CD4-positive, alpha-beta T cell treated with Interferon gamma for 1 hour (primary cell): ENCODE data around the gene DPYSL5.
"Not testable (repeated sequence)": the region's sequence is repeated elsewhere in the genome, so short reads cannot be mapped to it uniquely, and the experiment has no call there.

Experiments
- DNase-seq: peaks from one replicate; pipeline ENCODE4 v3.0.0-alpha.2; 2020

DPYSL5 gene, protein sequence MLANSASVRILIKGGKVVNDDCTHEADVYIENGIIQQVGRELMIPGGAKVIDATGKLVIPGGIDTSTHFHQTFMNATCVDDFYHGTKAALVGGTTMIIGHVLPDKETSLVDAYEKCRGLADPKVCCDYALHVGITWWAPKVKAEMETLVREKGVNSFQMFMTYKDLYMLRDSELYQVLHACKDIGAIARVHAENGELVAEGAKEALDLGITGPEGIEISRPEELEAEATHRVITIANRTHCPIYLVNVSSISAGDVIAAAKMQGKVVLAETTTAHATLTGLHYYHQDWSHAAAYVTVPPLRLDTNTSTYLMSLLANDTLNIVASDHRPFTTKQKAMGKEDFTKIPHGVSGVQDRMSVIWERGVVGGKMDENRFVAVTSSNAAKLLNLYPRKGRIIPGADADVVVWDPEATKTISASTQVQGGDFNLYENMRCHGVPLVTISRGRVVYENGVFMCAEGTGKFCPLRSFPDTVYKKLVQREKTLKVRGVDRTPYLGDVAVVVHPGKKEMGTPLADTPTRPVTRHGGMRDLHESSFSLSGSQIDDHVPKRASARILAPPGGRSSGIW

DNA sequence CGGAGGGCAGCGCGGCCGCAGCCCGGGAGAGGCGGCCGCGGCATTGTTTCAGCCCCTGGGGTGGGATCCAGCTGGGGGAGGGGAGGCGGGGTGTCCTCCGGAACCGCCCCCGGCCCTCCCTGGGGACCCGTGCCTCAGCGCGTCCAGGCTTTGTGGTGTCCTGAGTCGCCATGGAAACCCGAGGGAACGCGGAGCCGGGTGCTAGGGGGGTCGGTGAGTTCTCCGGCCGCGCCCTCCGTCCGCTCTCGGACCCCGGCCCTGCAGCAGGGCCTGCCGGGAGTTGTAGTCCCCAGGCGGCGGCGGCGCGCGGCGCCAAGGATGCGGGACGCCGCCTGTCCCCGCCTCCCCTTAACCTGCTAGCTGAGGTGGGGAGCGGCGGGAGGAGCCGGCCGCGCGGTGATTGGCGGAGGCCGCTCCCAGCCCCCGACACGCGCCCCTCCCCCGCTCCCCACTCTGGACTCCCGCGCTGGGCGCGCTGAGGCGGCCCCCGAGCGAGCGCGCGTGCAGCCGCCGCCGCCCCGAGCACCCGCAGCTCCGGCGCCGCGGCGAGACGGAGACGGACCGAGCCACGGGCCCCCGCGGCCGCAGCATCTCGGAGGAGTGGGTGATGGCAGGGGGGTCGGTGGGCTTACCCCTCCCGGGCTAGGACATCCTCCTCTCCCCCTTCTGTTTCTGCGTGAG lies at the start of gene DPYSL5:
Gene DPYSL5, plus strand, starts transcription at position 478 of the 681 bp plus-strand sequence. CDS start 50,368 bp downstream, outside the sequence.
- no peak for DNase-seq

DNA sequence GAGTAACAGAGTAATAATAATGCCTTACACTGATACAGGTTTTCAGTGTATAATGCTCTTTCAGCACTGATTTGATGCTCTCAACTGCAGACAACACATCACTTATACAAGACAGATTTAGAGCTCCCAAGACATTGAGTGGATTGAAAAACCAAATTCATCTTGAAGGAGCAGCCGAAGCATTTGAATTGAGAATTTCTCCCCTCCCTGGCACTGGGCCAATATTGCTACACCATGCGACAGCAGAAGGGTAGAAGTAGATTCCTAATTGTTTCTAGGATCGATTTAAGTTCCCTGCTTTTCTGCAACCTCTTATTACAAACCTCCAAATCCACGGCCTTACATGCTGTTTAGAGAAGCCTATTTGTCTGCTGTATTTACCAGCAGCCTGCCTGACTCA lies 46.6 kb upstream of the DPYSL5 start:
- no peak for DNase-seq

DNA sequence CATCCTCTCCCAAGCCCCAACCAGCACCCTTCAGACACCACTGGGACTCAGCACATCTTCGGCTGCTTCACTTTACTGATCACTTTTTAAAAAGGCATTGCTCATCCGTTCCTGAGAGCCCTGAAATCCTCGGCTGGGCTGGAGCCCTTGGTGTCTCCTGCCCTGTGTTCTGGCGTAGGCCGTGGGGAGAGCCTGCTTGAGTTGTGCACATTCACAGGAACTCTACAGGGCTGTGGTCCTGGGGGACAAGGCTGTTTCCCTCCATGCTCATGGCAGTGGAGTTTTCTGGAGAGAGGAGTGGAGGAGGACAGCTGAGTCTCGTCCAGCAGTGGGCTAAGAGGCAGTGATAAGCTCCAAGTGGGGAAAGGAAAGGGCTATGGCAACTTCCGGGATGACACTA lies 46.1 kb upstream of the DPYSL5 start:
- DNase-seq: no peak

DNA sequence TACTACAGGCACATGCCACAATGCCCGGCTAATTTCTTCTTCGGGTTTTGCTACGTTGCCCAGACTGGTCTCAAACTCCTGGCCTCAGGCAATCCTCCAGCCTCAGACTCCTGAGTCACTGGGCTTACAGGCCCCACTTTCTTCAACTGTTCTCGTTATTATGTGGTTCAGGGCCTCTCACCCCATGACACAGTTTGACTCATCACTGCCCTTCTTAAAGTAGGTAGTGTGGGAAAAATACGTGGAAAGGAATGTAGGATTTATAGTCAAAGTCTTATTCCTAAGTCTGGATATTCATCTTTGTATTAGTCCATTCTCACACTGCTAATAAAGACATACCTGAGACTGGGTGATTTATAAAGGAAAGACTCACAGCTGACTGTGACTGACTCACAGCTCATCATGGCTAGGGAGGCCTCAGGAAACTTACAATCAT lies 42.7 kb upstream of the DPYSL5 start:
- no peak for DNase-seq

DNA sequence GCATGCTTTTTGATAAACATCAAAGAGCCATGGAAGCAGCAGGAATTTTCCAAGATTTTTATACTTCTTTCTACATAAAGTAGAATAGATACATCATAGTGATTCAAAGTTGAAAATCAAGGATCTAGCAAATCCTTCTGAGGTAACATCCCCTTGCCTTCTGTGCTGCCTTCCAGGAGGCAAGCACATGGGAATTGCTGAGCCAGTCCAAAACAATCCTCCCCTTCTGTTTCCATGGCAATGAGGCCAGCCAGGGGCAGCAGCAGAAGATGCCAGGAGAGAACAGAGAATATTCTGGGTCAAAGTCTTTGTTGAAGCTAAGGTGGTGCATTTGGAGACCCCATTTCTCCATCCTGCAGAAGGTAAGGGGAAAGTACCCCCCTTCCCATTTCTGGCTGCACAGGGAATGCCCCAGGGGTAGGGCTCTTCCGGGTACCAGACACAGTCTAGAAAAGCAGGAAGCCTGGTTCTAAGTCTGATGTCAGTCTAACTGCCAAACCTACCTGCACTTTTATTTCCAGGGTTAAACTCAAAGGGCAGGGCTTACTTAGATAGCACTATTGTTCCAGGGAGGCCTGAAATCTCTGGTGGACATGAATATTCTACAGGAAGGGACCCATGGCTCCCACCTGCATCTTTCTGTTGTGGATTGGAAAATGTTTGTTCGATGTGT lies 40.0 kb upstream of the DPYSL5 start:
- no peak for DNase-seq

DNA sequence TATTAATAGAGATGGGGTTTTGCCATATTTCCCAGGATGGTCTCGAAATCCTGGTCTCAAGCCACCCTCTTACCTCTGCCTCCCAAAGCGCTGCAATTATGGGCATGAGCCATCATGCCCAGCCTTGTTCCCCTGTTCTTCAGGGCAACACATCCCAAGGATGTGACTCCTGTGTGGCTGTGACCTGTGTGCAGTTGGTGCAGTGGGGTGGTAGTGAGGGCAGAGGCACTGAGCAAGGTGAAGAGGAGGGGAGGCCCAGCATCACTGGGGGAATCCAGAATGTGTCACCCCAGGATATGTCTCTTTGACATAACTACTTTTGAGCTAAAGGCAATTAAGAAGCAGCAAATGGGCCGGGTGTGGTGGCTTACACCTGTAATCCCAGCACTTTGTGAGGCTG lies 38.7 kb upstream of the DPYSL5 start:
- no peak for DNase-seq

DNA sequence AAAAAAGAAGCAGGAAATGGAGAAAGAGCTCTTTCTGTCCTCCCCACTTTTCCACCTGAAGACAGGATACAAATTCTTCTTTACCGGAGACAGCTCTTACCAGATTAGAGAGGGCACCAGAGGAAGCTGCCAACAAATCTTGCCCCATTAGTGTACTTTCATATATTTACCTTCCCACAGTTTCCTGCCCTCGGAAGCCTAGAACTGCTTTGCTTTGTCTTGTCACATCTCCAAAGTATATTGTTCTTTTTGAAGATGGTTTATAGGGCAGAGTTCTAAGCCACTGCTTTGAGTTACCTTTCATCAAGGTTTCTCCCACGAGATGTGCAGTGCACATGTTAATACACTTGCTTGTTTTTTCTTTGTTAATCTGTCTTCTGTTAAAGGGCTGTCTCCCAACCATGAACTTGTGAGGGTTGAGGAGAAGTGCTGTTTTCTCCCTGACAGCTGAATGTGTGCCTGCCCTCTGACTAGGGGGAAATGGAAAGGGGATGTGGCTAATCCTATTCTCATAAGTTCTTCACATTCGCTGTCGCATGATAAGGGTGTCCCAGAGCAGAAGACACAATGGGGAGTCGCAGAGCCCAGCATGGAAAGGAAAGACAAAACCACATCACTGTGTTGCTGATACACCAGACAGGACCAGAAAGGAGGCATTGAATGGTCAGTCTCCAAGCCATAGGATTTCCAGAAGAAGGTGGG lies 37.9 kb upstream of the DPYSL5 start:
- no peak for DNase-seq

DNA sequence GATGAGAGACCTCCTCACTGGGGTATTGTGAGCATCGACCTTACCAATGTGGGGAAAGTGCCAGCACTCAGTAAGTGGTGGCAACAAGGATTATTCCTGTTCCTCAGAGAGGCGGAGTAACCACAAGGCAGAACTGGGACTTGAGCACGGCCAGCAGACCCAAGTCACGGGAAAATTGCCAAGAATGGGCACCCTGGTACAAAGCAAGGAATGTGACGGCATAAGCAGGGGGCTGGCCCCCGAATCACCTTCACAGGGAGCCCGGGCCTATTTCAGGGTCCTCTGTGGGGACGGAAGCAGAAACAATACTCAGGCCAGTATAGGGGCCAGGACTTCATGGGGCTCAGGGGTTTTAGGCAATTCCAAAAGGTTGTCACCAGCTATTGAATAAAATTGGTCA lies 36.7 kb upstream of the DPYSL5 start:
- no peak for DNase-seq

DNA sequence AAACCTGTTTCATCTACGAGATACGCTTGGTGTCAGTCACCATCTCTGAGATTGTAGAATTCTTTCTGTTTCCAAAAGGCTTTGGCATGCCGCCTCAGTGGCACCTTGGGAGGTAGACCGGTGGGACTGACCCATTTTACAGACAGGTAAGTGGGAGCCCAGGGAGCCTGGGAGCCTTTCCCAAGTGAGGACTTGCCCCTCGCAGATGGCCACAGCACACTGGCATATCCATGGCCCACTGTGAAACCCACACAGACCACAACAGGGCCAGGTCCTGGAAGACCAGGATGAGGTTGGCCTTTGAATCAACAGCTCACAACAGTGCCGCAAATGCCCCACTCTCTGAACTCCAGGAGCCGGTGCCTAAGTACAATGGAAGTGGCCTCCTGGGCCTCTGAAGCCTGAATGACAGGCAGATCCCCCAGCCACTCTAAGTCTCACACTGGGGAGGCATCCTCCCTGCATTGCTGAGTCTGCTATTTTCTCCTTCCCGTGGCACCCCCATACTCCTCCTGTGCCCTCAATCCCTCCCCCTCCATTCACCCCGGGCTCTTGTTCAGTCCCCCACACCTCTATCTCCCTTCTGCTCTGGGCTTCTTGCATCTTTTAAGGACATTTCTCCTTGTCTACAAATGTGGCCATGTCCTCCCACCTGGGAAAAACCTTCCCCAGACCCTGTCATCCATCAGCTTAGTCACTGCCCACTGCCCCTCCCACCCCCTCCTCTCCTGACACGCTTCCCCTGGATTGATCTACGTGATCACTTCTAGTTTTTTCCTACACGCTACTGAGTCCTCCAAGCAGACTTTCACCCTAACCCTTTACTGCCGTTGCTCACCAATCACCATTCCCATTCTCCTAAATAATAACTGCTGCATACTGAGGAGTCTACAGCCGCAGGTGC lies 35.9 kb upstream of the DPYSL5 start:
- DNase-seq: no peak

DNA sequence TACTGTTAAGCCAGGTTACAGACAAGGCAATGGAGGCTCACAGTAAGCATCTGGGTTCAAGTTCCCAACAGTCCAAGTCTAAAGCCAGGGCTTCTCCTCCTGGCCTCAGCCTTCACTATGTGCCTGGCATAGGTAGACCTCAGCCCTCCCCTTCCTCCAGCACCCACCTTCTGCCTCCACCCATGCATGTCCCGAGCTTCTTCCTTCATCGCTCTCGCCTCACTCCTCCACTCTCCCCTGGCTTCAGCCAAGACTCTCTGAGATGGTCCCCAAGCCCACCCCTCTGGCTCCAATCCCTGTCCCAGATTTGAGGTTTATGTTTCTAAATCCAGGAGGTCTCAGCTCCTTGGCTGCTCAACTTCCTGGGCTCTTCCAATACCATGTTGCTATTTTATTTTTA lies 35.2 kb upstream of the DPYSL5 start:
- no peak for DNase-seq

DNA sequence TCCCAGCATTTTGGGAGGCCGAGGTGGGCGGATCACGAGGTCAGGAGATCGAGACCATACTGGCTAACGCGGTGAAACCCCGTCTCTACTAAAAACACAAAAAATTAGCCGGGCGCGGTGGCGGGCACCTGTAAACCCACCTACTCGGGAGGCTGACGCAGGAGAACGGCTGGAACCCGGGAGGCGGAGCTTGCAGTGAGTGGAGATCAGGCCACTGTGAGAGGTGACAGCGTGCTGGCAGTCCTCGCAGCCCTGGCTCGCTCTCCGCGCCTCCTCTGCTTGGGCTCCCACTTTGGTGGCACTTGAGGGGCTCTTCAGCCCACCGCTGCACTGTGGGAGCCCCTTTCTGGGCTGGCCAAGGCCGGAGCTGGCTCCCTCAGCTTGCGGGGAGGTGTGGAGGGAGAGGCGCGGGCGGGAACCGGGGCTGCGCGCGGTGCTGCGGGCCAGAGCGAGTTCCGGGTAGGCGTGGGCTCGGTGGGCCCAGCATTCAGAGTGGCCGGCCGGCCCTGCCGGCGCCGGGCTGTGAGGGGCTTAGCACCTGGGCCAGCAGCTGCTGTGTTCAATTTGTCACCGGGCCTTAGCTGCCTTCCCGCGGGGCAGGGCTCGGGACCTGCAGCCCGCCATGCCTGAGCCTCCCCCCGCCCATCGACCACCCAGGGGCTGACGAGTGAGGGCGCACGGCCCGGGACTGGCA lies 33.7 kb upstream of the DPYSL5 start:
- not testable (repeated sequence) for DNase-seq

DNA sequence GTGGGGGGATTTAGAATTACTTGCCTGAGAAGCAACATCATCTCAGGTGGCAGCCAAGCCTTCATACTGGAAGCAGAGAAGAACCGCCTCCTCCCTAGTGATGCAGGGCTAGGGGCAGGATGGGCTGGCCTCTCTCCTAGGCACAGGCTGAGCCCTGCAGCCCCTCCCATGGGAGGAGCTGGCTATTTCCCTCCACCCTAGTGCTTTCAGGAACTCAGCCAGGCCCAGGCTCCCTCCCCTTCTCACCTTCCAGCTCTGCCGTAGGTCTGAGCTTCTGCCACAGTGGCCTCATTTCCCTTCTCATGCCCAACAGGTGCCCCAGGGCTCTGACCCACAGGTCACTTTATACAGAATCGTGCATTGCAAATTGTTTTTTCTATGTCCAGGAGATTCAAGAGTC lies 31.0 kb upstream of the DPYSL5 start:
- DNase-seq: no peak

DNA sequence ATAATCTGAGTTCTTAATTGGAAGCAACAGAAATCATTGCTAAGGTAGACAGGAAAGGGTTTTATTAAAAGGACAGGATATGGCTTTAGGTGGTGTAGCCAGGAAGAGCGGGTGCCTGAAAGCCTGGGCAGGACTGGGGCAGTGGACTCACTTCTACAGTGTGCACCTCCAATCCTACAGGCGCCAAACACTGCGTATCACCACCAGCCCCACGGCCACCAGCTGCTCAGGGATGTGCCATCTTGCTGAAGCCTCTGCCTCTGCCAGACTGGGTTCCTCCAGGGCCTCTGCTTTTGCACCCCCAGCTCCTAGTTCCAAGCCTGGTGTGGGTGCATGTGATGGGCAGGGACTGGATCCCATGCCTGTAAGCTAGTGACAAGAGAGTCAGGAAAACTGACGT lies 29.7 kb upstream of the DPYSL5 start:
- DNase-seq: no peak

DNA sequence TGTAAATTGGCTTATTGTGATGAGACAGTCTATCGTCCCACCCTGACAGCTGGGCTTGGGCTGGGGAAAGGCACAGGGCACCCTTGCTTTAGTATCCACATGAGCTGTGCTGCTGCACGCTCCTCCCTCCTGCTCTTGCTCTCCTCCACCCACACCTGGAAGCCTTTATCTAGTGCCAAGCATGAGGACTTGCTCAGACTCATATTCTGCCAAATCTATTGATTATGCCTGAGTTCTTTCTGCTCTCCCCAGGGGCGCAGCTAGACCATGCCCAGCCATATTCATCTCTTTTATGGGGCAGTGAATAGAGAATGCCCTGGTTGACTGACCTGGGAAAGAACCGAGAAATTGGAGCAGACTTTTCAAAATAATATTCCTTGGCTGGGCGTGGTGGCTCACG lies 29.0 kb upstream of the DPYSL5 start:
- no peak for DNase-seq

DNA sequence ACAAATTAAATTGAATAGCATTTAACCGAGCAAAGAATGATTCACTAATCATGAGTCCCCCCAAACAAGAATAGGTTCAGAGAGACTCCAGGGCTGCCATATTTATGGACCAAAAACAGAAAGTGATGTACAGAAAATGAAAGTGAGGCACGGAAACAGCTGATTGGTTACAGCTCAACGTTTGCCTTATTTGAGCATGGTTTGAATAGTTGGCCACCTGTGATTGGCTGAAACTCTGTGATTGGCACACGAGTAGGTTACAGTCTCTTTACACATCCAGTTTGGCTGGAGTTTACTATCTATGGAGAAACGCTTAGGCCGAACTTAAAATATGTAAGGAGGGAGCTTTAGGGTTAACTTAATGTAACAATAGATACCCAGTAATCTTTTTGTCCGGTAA lies 27.0 kb upstream of the DPYSL5 start:
- no peak for DNase-seq

DNA sequence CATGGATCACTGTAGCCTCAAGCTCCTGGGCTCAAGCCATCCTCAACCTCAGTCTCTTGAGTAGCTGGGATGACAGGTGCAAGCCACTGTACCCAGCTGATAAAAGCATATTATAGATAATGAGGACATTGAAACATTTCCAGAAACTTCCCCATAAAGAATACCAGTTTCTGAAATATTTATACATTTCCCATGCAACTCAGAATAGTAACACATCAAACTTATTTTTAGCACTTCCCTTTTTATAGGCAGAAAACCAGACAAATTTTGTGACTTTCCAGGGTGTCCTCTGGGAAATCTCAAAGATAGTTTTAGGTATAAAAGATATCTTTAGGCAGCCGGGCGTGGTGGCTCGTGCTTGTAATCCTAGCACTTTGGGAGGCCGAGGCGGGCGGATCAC lies 25.1 kb upstream of the DPYSL5 start:
- no peak for DNase-seq

DNA sequence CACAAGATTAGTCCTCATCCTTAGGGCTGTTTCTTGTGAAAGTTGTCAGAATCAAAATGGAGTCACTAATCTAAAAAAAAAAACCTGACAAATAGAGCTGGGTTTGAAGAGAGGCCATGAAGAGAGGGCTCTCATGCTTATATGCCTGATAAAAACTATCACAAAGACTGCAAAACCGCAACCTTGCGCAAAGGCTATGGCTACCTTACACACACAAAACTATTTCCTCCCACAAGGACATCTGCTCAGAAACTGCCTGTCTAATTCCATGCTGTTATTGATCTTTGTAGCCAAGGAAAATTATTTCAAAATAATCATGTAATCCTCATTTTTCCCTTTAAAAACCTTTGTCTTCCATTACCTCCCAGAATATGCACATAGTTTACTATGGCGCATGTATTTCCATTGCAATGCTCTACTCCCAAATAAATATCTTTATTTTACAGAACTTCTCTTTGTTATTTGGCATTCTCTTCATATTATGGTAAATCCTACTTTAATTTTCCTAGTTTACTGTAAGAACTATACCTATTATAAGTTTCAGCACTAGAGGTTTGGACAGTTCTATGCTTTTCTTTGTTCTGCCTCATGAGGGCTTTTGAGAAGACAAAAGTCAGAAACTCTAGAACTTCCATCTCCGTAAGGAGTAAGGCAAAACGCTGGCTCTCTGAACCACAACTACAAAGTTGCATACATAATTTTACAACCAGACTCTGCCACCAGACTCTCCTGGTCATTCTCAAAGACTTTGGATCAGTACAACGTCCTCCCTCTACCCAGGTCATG lies 9.6 kb upstream of the DPYSL5 start:
- DNase-seq: no peak

DNA sequence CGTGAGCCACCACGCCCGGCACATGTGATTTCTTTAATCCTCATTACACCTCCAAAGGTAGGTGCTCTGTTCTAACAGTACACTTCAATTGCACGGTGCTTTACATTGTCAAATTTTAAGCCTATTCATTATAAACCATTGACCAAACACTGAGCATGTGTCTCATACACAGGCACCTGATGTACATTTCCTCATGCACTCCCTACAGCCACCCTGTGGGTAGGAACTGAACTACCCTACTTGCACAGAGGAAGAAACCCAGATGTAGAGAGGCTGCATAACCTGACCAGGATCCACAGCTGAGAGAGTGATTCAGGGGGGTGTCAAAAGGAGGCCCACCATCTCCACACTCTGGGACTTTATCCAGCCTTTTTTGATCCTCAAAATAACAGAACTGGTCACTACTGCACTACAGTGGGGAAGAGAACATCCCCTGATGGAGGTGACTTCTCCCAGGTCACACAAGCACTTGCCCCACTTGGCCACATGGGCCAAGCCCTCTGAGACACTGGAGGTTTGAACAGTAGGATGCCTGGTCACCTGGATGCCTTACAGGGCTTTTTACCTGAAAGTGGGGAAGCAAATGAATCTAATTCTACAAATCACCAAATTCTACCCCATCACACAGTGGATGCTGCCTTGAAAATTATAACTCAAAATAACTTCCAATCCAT lies 6.9 kb upstream of the DPYSL5 start:
- DNase-seq: no peak

DNA sequence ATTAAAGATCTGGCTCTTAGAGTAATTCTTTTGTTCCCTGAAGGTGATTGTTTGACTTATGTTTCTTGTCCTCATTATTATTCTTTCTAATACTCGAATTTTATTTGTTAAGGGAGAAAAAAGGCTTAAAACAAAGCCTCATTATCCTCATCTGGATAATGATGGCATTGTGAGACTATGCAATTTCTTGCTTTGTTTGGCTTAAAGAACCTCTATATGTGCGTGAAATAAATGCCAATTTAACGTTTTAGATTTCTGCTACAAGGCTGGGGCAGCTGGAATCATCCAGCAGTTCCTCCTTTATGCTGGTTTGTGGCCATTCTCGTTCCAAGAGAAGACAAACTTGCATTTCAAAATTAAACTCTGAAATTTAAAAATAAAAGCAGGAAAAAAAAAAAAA lies 4.9 kb upstream of the DPYSL5 start:
- DNase-seq: no peak

DNA sequence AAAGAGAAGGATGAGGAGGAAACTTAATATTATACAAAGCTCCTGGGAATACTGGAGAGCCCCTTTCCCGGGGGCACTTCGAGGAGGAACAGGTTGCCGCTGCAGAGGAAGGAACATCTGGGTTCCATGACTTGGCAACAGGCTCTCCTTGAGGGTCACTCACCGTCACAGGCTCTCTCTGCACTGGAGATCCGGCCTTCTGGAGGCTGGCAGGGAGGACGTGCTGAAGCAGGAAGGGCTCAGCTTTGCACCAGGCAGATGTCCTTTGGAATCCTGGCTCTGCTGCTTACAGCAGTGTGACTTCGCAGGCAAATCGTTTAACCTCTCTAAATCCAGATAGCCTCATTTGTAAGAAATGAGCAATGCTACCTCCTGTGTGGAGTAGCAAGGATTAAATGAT lies 2.9 kb upstream of the DPYSL5 start:
- no peak for DNase-seq
